ENCODE measurements around the gene ACSF2. TPM values are rescaled to one million over a fixed set of nuclear protein-coding genes. Genes with fewer than 3 reads are reported as not detected.

The ACSF2 gene
- total and polyA plus RNA-seq, 8 donors = 60.9 to 148 (median 124) TPM

- DNase-seq = no peak
- intact Hi-C loops (cut with DNase I) = no loop called here
Observed at GRCh38 chr17:50491505-50491904, 65.5 kb downstream of the ACSF2 start.

GRCh38 chr17:50492214-50492613 is 66.2 kb downstream of the ACSF2 start:
- Histone ChIP-seq H3K4me1 (no peaks in the 10 kb centered on the region), H3K36me3 (peaks cover 0 to 7% of the 10 kb centered on the region in 2 donors), H3K4me3 (no peak overlapping the region), H3K27ac (no peak overlapping the region), H3K27me3 (no peaks in the 10 kb centered on the region), H3K9me3 (no peaks in the 10 kb centered on the region)
- TF ChIP-seq CTCF (IDR thresholded peaks at IDR 0.05) = no peak
- ATAC-seq (no peak), DNase-seq (no peak)
- intact Hi-C loops (cut with DNase I) = no loop called here

More at GRCh38 chr17:50491505-50491904, 65.5 kb downstream of the ACSF2 start:
- H3K9me3 ChIP-seq = no peaks in the 10 kb centered on the region
- no peak for ATAC-seq
- no peaks in the 10 kb centered on the region for H3K4me1 ChIP-seq
- H3K36me3 ChIP-seq = peaks cover 0 to 7% of the 10 kb centered on the region in 2 donors
- no peak overlapping the region for H3K4me3 ChIP-seq
- no peak overlapping the region for H3K27ac ChIP-seq
- no peak for TF ChIP-seq CTCF (IDR thresholded peaks at IDR 0.05)
- H3K27me3 ChIP-seq = no peaks in the 10 kb centered on the region

GRCh38 chr17:50493744-50494143 is 67.7 kb downstream of the ACSF2 start:
- Histone ChIP-seq H3K9me3 (no peaks in the 10 kb centered on the region), H3K27ac (no peak overlapping the region), H3K4me3 (no peak overlapping the region), H3K27me3 (no peaks in the 10 kb centered on the region), H3K36me3 (no peaks in the 10 kb centered on the region), H3K4me1 (no peaks in the 10 kb centered on the region)
- DNase-seq (no peak), ATAC-seq (no peak)
- no peak for TF ChIP-seq CTCF (IDR thresholded peaks at IDR 0.05)
- intact Hi-C loops (cut with DNase I) = no loop called here

GRCh38 chr17:50495217-50495823 is 69.3 kb downstream of the ACSF2 start:
- DNase-seq (no peak), ATAC-seq (no peak)
- Histone ChIP-seq H3K9me3 (no peaks in the 10 kb centered on the region), H3K27me3 (no peaks in the 10 kb centered on the region), H3K4me1 (no peaks in the 10 kb centered on the region), H3K27ac (no peak overlapping the region), H3K36me3 (no peaks in the 10 kb centered on the region), H3K4me3 (no peak overlapping the region)
- intact Hi-C loops (cut with DNase I) = no loop called here
- no peak for TF ChIP-seq CTCF (IDR thresholded peaks at IDR 0.05)

GRCh38 chr17:50495918-50496317 is 69.9 kb downstream of the ACSF2 start:
- H3K27ac ChIP-seq = no peak overlapping the region
- intact Hi-C loops (cut with DNase I) = no loop called here
- no peak overlapping the region for H3K4me3 ChIP-seq
- DNase-seq (no peak), ATAC-seq (no peak)
- no peak for TF ChIP-seq CTCF (IDR thresholded peaks at IDR 0.05)
- H3K9me3 ChIP-seq = no peaks in the 10 kb centered on the region
- no peaks in the 10 kb centered on the region for H3K4me1 ChIP-seq
- no peaks in the 10 kb centered on the region for H3K27me3 ChIP-seq
- no peaks in the 10 kb centered on the region for H3K36me3 ChIP-seq
